B cell (primary cell): ENCODE results near the gene ICAM1. TPM values are rescaled to one million over a fixed set of nuclear protein-coding genes. Genes with fewer than 3 reads are reported as not detected.

ENCODE experiments used
- ATAC-seq: fragments of 200-7000 bp; cut with Tn5 transposase; one replicate; pipeline ENCODE4 v1.10.0; 2021; ENCODE audit warnings: low read depth, mild to moderate bottlenecking, moderate number of reproducible peaks, moderate library complexity
- CTCF ChIA-PET: fragments of 350-600 bp; sonication (Branson Sonifier 250); formaldehyde crosslinking; loops from one replicate; lab custom pipeline; 2021; ENCODE audit warnings: antibody characterized with exemption, inconsistent platforms; lab: Charles Lee
- POLR2A ChIA-PET: fragments of 350-600 bp; sonication (Branson Sonifier 250); formaldehyde crosslinking; loops from one replicate; lab custom pipeline; 2021; ENCODE audit warnings: antibody characterized with exemption; lab: Charles Lee
- DNase-seq: peaks from one replicate; pipeline ENCODE4 v3.0.0; 2013
- H2AFZ ChIP-seq: 2 replicates; pipeline ENCODE4 v1.6.1; 2012; ENCODE audit warnings: mild to moderate bottlenecking, low read depth, low read length; ENCODE audit not compliant: insufficient read depth, poor library complexity, severe bottlenecking
- H3K27ac ChIP-seq, 2 donors: 1 replicate in 1 of 2; 2 replicates in 1 of 2; pipeline ENCODE4 v1.5.1; 2012 to 2013; ENCODE audit warnings: low read length in 2 of 2, mild to moderate bottlenecking in 2 of 2, moderate library complexity in 1 of 2
- H3K27me3 ChIP-seq, 4 experiments: fragments of 200-600 bp in 1 of 4; sonication (generic) in 1 of 4; replicated peaks in 1 of 4; 1 replicate in 2 of 4; 2 replicates in 2 of 4; pipeline versions ENCODE4 v1.6.1 to v1.7.0; 2013 to 2016; ENCODE audit warnings: low read length in 3 of 4, mild to moderate bottlenecking in 2 of 4, mixed read lengths in 1 of 4, moderate library complexity in 1 of 4; ENCODE audit not compliant: insufficient read depth in 4 of 4, control insufficient read depth in 3 of 4; ENCODE audit errors: control extremely low read depth in 1 of 4
- H3K36me3 ChIP-seq, 2 experiments: replicated peaks in 1 of 2; 1 replicate in 1 of 2; 2 replicates in 1 of 2; pipeline versions ENCODE4 v1.6.1 to v1.7.1; 2013; ENCODE audit warnings: low read length in 1 of 2; ENCODE audit not compliant: insufficient read depth in 2 of 2, control insufficient read depth in 1 of 2; ENCODE audit errors: control extremely low read depth in 1 of 2, extremely low read depth in 1 of 2
- H3K4me1 ChIP-seq, 2 donors: fragments of 200-600 bp in 1 of 2; sonication (generic) in 1 of 2; 1 replicate in 1 of 2; 2 replicates in 1 of 2; pipeline versions ENCODE4 v1.5.1 to v1.6.1; 2013 to 2017; ENCODE audit warnings: low read length in 2 of 2; ENCODE audit not compliant: control insufficient read depth in 2 of 2, insufficient read depth in 2 of 2
- H3K4me2 ChIP-seq: replicated peaks from 2 replicates; pipeline ENCODE3; 2012; ENCODE audit warnings: mild to moderate bottlenecking, low read depth, low read length; ENCODE audit not compliant: poor library complexity, severe bottlenecking
- H3K4me3 ChIP-seq, 5 experiments: fragments of 200-600 bp in 1 of 5; sonication (generic) in 1 of 5; 1 replicate in 3 of 5; 2 replicates in 2 of 5; pipeline versions ENCODE4 v1.5.1 to v1.7.0; 2011 to 2016; ENCODE audit warnings: low read length in 4 of 5, mild to moderate bottlenecking in 4 of 5, low read depth in 2 of 5, control low read depth in 1 of 5, moderate library complexity in 1 of 5; ENCODE audit not compliant: insufficient read depth in 1 of 5; ENCODE audit errors: control extremely low read depth in 1 of 5, extremely low read depth in 1 of 5
- H3K79me2 ChIP-seq: fragments of 200-600 bp; sonication (generic); one replicate; pipeline ENCODE4 v1.6.0; 2016; ENCODE audit warnings: low read length; ENCODE audit not compliant: control insufficient read depth, insufficient read depth
- H3K9ac ChIP-seq: fragments of 200-600 bp; sonication (generic); 2 replicates; pipeline ENCODE4 v1.6.1; 2017; ENCODE audit warnings: mild to moderate bottlenecking, low read length, moderate library complexity
- H3K9me3 ChIP-seq, 3 donors: one replicate each; pipeline versions ENCODE4 v1.6.1 to v1.7.1; 2013; ENCODE audit warnings: low read length in 2 of 3; ENCODE audit not compliant: control insufficient read depth in 2 of 3, insufficient read depth in 1 of 3; ENCODE audit errors: control extremely low read depth in 1 of 3
- H4K20me1 ChIP-seq: 2 replicates; pipeline ENCODE4 v1.6.0; 2012; ENCODE audit warnings: mild to moderate bottlenecking, low read length; ENCODE audit not compliant: insufficient read depth, control insufficient read depth, poor library complexity, severe bottlenecking
- H3K27ac Mint-ChIP-seq: one replicate; pipeline ENCODE4 v1.8.0; 2021; ENCODE audit warnings: mixed read lengths
- H3K27me3 Mint-ChIP-seq: one replicate; pipeline ENCODE4 v1.8.0; 2021; ENCODE audit warnings: mixed read lengths
- H3K4me1 Mint-ChIP-seq: one replicate; pipeline ENCODE4 v1.8.0; 2021; ENCODE audit warnings: mixed read lengths
- H3K4me3 Mint-ChIP-seq: one replicate; pipeline ENCODE4 v1.8.0; 2021; ENCODE audit warnings: mixed read lengths
- H3K9me3 Mint-ChIP-seq: one replicate; pipeline ENCODE4 v1.8.0; 2022; ENCODE audit warnings: mixed read lengths; ENCODE audit not compliant: insufficient read depth
- EZH2 ChIP-seq: IDR thresholded peaks from 2 replicates; pipeline ENCODE4 v1.6.1; 2012; ENCODE audit warnings: borderline replicate concordance, low read depth, mild to moderate bottlenecking, moderate library complexity, low read length; ENCODE audit not compliant: insufficient read depth, poor library complexity, severe bottlenecking
- WGBS: methylation state at CpG from one replicate; pipeline ENCODE4 v1.1.5; 2013; ENCODE audit warnings: missing lambda C conversion rate; ENCODE audit not compliant: insufficient coverage; 5-methylcytosine and 5-hydroxymethylcytosine counted together
- intact Hi-C: fragments of 100-400 bp; cut with micrococcal nuclease; formaldehyde crosslinking; loops from one replicate; pipeline ENCODE4 v1.10.0; 2022
- polyA plus RNA-seq: library from polyadenylated mRNA; depleted of rRNA; stranded (reverse); fragments of >200 nt; gene quantifications from 2 replicates; pipeline ENCODE4 v1.2.3, GENCODE V29; 2012
- total RNA-seq, 2 donors: library from RNA; stranded (reverse); fragments of 120-200 nt in 1 of 2; gene quantifications; 1 replicate in 1 of 2; 2 replicates in 1 of 2; pipeline versions ENCODE4 v1.2.3 to v1.2.4, GENCODE V29; 2013 to 2022
- TF ChIP-seq, protein P1 (sequence below): fragments of 200-600 bp; IDR thresholded peaks from one replicate; pipeline ENCODE4 v1.8.0; 2022; ENCODE audit warnings: antibody characterized with exemption, mild to moderate bottlenecking

Gene ICAM1
- total and polyA plus RNA-seq, 2 donors (not counting 1 experiment from before 2014, with no cell fraction given): 7.3 to 11.9 TPM

DNA sequence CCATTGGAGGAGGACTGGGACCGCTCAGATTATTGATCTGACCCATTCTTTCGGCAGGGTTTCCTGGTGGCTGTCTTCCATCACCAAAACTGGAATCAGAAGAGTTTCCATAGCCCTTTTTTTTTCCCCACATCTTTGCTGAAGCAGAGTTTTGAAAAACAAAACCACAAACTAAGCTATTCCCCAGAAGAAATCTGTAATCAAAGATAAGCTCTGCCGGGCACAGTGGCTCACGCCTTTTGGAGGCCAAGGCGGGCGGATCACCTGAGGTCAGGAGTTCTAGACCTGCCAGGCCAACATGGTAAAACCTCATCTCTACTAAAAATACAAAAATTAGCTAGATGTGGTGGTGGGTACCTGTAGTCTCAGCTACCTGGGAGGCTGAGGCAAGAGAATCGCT is 4.2 kb upstream of the ICAM1 start:
- WGBS: 100% methylated on average over 2 of the region's 7 CpGs
- H3K27me3 Mint-ChIP-seq: no peaks in the 10 kb centered on the region
- no peak overlapping the region for H3K27ac Mint-ChIP-seq
- H3K4me3 Mint-ChIP-seq: no peak overlapping the region
- no peak overlapping the region for H2AFZ ChIP-seq
- H3K4me1 Mint-ChIP-seq: peaks cover 16% of the 10 kb centered on the region
- no peaks in the 10 kb centered on the region for H4K20me1 ChIP-seq
- H3K9me3 ChIP-seq: no peaks in the 10 kb centered on the region
- TF ChIP-seq, protein P1, sequence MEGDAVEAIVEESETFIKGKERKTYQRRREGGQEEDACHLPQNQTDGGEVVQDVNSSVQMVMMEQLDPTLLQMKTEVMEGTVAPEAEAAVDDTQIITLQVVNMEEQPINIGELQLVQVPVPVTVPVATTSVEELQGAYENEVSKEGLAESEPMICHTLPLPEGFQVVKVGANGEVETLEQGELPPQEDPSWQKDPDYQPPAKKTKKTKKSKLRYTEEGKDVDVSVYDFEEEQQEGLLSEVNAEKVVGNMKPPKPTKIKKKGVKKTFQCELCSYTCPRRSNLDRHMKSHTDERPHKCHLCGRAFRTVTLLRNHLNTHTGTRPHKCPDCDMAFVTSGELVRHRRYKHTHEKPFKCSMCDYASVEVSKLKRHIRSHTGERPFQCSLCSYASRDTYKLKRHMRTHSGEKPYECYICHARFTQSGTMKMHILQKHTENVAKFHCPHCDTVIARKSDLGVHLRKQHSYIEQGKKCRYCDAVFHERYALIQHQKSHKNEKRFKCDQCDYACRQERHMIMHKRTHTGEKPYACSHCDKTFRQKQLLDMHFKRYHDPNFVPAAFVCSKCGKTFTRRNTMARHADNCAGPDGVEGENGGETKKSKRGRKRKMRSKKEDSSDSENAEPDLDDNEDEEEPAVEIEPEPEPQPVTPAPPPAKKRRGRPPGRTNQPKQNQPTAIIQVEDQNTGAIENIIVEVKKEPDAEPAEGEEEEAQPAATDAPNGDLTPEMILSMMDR: no peak
- TF ChIP-seq EZH2: no peak
- no peaks in the 10 kb centered on the region for H3K9me3 Mint-ChIP-seq
- ChIA-PET CTCF (interaction anchor here (0.6 to 9.2 kb wide), 3 partner anchors 8 to 155 kb away, joined by 3 to 570 read pairs (median 73); partner anchors contain the start of genes P2RY11 and TYK2), POLR2A (interaction anchor here (0.6 kb wide), 1 partner anchor 139 kb away, joined by 4 read pairs; no protein-coding TSS in a partner anchor)
- H3K9ac ChIP-seq: no peak overlapping the region
- peaks cover 8 to 23% of the 10 kb centered on the region in 2 donors for H3K4me1 ChIP-seq
- no peak overlapping the region for H3K4me3 ChIP-seq
- no peak overlapping the region for H3K27ac ChIP-seq
- no peaks in the 10 kb centered on the region for H3K27me3 ChIP-seq
- no peaks in the 10 kb centered on the region for H3K36me3 ChIP-seq
- DNase-seq (no peak), ATAC-seq (no peak)
- intact Hi-C loops: loop anchor here (5.0 kb wide), 1 partner anchor 334 kb away; no protein-coding TSS in a partner anchor
- no peak overlapping the region for H3K4me2 ChIP-seq
- H3K79me2 ChIP-seq: peaks cover 3% of the 10 kb centered on the region

DNA sequence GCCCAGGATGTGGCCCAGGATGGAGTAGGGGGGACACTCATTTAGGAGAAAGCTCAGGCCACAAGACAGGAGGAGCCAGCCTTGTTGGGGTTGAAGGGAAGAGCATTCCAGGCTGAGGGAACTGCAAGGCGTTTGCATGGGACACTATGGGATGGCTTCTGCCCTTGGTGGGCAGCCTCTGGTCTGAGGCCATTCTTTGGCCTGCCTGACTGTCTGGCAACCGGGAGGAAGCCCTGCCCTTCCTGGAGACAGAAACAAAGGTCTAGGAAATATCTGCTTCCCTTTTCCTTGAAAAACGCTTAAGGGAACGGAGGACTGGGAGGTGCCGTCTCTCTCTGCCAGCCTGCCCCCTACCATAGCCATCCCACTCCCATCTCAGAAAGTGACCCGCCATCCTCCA is 2.8 kb upstream of the ICAM1 start:
- no peak overlapping the region for H3K4me3 Mint-ChIP-seq
- intact Hi-C loops: loop anchor here (5.0 kb wide), 1 partner anchor 336 kb away; no protein-coding TSS in a partner anchor

More for the DNA sequence above, 2.8 kb upstream of the ICAM1 start:
- CTCF ChIA-PET: interaction anchor here (1.0 to 9.2 kb wide), 4 partner anchors 9 to 119 kb away, joined by 3 to 570 read pairs (median 94); partner anchors contain the start of genes ICAM4, ICAM5 and TYK2
- H4K20me1 ChIP-seq: no peaks in the 10 kb centered on the region
- H3K36me3 ChIP-seq: no peaks in the 10 kb centered on the region
- no peak overlapping the region for H3K27ac ChIP-seq
- no peak overlapping the region for H2AFZ ChIP-seq
- no peak overlapping the region for H3K4me3 ChIP-seq
- peaks cover 13 to 35% of the 10 kb centered on the region in 2 donors for H3K4me1 ChIP-seq
- Mint-ChIP-seq H3K9me3 (no peaks in the 10 kb centered on the region), H3K27ac (no peak overlapping the region), H3K4me1 (peaks cover 28% of the 10 kb centered on the region), H3K27me3 (no peaks in the 10 kb centered on the region)
- POLR2A ChIA-PET: interaction anchor here (0.7 kb wide), 1 partner anchor 98 kb away, joined by 5 read pairs; no protein-coding TSS in a partner anchor
- no peak overlapping the region for H3K9ac ChIP-seq
- WGBS: 86% methylated on average over 6 of the region's 6 CpGs
- H3K27me3 ChIP-seq: no peaks in the 10 kb centered on the region
- ATAC-seq (no peak), DNase-seq (no peak)
- H3K4me2 ChIP-seq: no peak overlapping the region
- peaks cover 3% of the 10 kb centered on the region for H3K79me2 ChIP-seq
- TF ChIP-seq EZH2: no peak
- TF ChIP-seq, protein P1: no peak
- no peaks in the 10 kb centered on the region for H3K9me3 ChIP-seq
